HFFc6 (cell line): Measurements from ENCODE around the gene CAMKK1. TPM values are rescaled to one million over a fixed set of nuclear protein-coding genes. Genes with fewer than 3 reads are reported as not detected.
A peak's percentile ranks its signal among the peaks of the same experiment; 100 is the strongest.

Source experiments
- DNase-seq: peaks from one replicate; pipeline ENCODE4 v3.0.0-alpha.2; 2018
- H3K27ac Mint-ChIP-seq: 2 replicates; pipeline ENCODE4 v1.8.0; 2020; ENCODE audit warnings: mild to moderate bottlenecking, mixed read lengths
- H3K27me3 Mint-ChIP-seq: 2 replicates; pipeline ENCODE4 v1.8.0; 2021; ENCODE audit warnings: mild to moderate bottlenecking, moderate library complexity, mixed read lengths; ENCODE audit not compliant: insufficient read depth
- H3K36me3 Mint-ChIP-seq: 2 replicates; pipeline ENCODE4 v1.8.0; 2021; ENCODE audit warnings: low read depth, mixed read lengths
- H3K4me1 Mint-ChIP-seq: 2 replicates; pipeline ENCODE4 v1.8.0; 2020; ENCODE audit warnings: low read depth, mixed read lengths
- H3K4me3 Mint-ChIP-seq: 2 replicates; pipeline ENCODE4 v1.8.0; 2020; ENCODE audit warnings: mild to moderate bottlenecking, moderate library complexity, mixed read lengths
- H3K9me3 Mint-ChIP-seq: 2 replicates; pipeline ENCODE4 v1.8.0; 2020; ENCODE audit warnings: mild to moderate bottlenecking, mixed read lengths
- CTCF ChIP-seq: fragments of 200-600 bp; sonication (generic); IDR thresholded peaks from 2 replicates; pipeline ENCODE4 v1.5.0; 2021; ENCODE audit warnings: antibody characterized with exemption, mild to moderate bottlenecking
- total RNA-seq, 6 experiments: library from RNA; stranded (reverse); fragmentation: NEBNext Ultra II Directional; extraction: Animal tissue kit (Norgen Biotek cat#: 25700); gene quantifications; 2 replicates in 1 of 6; 3 replicates in 5 of 6; pipeline ENCODE4 v1.2.3, GENCODE V29; 2021

The CAMKK1 gene
- total RNA-seq, 6 experiments from 2014 or later = 5.4 to 6.9 (median 6.0) TPM

DNA sequence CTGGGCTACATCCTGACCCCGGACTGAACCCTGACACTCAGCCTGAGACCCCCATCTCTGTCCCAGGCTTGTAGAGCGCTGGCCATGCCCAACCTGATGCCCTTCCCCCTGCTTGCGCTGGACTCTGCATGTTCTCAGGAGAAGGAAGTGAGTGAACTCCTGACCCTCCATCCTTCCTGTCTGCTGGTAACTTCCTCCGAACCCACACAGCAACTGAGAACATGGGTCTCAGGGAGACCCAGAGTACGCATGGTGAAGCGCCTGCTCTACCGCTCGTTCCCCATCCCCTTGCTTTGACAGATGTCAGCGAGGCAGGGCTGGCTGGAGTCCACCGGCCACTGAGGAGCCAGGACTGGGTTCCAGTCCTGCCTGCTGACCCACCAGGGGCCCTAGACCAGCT, 6.1 kb downstream of the CAMKK1 start:
- Mint-ChIP-seq H3K27me3 (peaks cover 3% of the 10 kb centered on the region; the same call in 1 of the 2 replicates), H3K4me3 (no peak overlapping the region), H3K36me3 (no peaks in the 10 kb centered on the region), H3K4me1 (peaks cover 61% of the 10 kb centered on the region), H3K9me3 (no peaks in the 10 kb centered on the region), H3K27ac (peak overlapping the region; percentile 98)
- DNase-seq = no peak
- TF ChIP-seq CTCF = no peak

DNA sequence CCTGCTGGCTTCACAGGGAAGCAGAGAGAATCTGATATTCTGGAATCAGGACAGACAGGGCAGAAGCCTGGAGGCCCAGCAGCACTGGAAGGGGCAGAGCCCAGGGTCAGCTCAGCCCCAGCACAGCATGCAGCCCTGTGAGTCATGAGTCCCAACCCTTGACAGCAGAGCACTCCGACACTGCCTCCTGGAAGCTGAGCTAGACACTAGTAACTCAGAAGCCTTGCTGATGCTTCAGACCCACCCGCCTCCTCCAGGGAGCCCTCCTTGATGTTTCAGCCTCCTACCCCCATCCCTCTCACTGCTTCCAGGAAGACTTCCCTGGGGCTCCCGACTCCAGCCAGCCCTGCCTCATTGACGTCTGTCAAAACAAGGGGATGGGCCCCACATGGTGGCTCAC, 6.9 kb downstream of the CAMKK1 start:
- H3K9me3 Mint-ChIP-seq = no peaks in the 10 kb centered on the region
- H3K4me3 Mint-ChIP-seq = no peak overlapping the region
- peak overlapping the region; percentile 71 for H3K27ac Mint-ChIP-seq
- H3K27me3 Mint-ChIP-seq = no peaks in the 10 kb centered on the region
- H3K36me3 Mint-ChIP-seq = peaks cover 5% of the 10 kb centered on the region; the same call in 1 of the 2 replicates
- peak; percentile 70 for DNase-seq
- TF ChIP-seq CTCF = no peak
- peaks cover 53% of the 10 kb centered on the region for H3K4me1 Mint-ChIP-seq

- no peak for TF ChIP-seq CTCF
- no peak for DNase-seq
- H3K27me3 Mint-ChIP-seq = no peaks in the 10 kb centered on the region
- no peaks in the 10 kb centered on the region for H3K9me3 Mint-ChIP-seq
- peaks cover 5% of the 10 kb centered on the region; the same call in 1 of the 2 replicates for H3K36me3 Mint-ChIP-seq
- H3K4me1 Mint-ChIP-seq = peaks cover 46% of the 10 kb centered on the region
- H3K4me3 Mint-ChIP-seq = no peak overlapping the region
- no peak overlapping the region for H3K27ac Mint-ChIP-seq
Observed at GRCh38 chr17:3885271-3885670, 7.6 kb downstream of the CAMKK1 start.

DNA sequence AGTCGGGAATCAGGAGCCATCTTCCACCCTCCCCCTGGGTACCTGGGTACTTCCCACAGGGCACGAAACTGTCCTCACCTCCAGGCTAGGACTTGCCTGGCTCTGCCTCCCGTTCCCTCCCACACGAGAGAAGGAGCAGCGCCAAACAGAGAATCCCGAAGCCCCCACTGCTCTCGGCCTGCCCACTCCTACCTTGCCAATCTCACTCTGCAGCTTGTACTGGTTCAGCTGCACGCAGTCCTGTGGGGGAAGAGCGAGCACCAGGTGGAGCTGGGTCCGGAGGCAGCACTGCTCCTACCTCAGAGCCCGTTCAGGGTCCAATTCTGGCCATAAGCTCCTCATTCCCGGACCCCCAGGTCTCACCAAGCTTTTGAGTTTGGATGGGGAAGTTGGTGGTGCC, 8.7 kb downstream of the CAMKK1 start:
- Mint-ChIP-seq H3K36me3 (peaks cover 5% of the 10 kb centered on the region; the same call in 1 of the 2 replicates), H3K9me3 (no peaks in the 10 kb centered on the region), H3K27ac (no peak overlapping the region), H3K4me1 (peaks cover 43% of the 10 kb centered on the region), H3K27me3 (peaks cover 1% of the 10 kb centered on the region; the same call in 1 of the 2 replicates), H3K4me3 (no peak overlapping the region)
- DNase-seq = no peak
- TF ChIP-seq CTCF = no peak

- Mint-ChIP-seq H3K4me1 (peaks cover 27% of the 10 kb centered on the region), H3K4me3 (no peak overlapping the region)
- no peak for TF ChIP-seq CTCF
Observed at GRCh38 chr17:3882276-3882675, 10.6 kb downstream of the CAMKK1 start.

DNA sequence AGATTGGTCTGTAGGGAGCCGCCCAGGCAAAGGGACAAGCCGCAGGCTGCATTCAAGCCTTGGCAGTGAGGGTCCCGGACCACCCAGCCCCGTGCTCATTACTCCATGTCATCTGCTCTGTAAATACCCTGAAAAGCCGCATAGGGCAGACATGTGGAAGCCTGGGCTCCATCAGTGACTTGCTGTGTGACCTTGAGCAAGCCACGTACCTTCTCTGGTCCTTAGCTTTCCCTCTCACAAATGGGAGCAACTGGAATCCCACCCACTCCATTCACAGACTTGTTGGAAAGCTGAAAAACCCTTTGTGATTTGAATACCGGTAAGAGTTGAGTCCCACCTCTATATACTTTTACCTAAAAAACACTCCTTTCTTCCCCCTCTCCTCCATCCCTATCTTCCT, 11.9 kb downstream of the CAMKK1 start:
- Mint-ChIP-seq H3K27ac (no peak overlapping the region; the same call in 1 of the 2 replicates), H3K36me3 (peaks cover 10% of the 10 kb centered on the region), H3K27me3 (peaks cover 1% of the 10 kb centered on the region; the same call in 1 of the 2 replicates), H3K4me3 (no peak overlapping the region), H3K9me3 (no peaks in the 10 kb centered on the region), H3K4me1 (peaks cover 17% of the 10 kb centered on the region)
- no peak for DNase-seq
- TF ChIP-seq CTCF = no peak

More at GRCh38 chr17:3882276-3882675, 10.6 kb downstream of the CAMKK1 start:
- Mint-ChIP-seq H3K27ac (no peak overlapping the region), H3K27me3 (peaks cover 1% of the 10 kb centered on the region; the same call in 1 of the 2 replicates), H3K36me3 (peaks cover 5% of the 10 kb centered on the region; the same call in 1 of the 2 replicates), H3K9me3 (no peaks in the 10 kb centered on the region)
- DNase-seq = no peak
